Fibroblast of lung (primary cell): ENCODE results near the gene KCNK4. TPM values are rescaled to one million over a fixed set of nuclear protein-coding genes. Genes with fewer than 3 reads are reported as not detected.

Experiments
- DNase-seq, 2 donors: peaks; one replicate each; pipeline versions ENCODE4 v3.0.0 to v3.0.0-alpha.2; 2010; ENCODE audit warnings: low read depth in 2 of 2
- H2AFZ ChIP-seq: 2 replicates; pipeline ENCODE4 v1.5.1; 2012; ENCODE audit warnings: low read length, control low read depth, inconsistent platforms
- H3K27ac ChIP-seq: 2 replicates; pipeline ENCODE4 v1.5.1; 2011; ENCODE audit warnings: low read length, control low read depth; ENCODE audit not compliant: insufficient read depth
- H3K27me3 ChIP-seq: 2 replicates; pipeline ENCODE4 v1.5.1; 2011; ENCODE audit warnings: mild to moderate bottlenecking, low read length; ENCODE audit not compliant: control insufficient read depth, insufficient read depth
- H3K36me3 ChIP-seq: 2 replicates; pipeline ENCODE4 v1.5.1; 2011; ENCODE audit warnings: low read length; ENCODE audit not compliant: control insufficient read depth, insufficient read depth
- H3K4me1 ChIP-seq: 2 replicates; pipeline ENCODE4 v1.5.1; 2011; ENCODE audit warnings: low read length; ENCODE audit not compliant: control insufficient read depth, insufficient read depth; ENCODE audit errors: extremely low read depth
- H3K4me2 ChIP-seq: 2 replicates; pipeline ENCODE4 v1.5.1; 2011; ENCODE audit warnings: low read length, control low read depth; ENCODE audit not compliant: insufficient read depth; ENCODE audit errors: extremely low read depth
- H3K4me3 ChIP-seq, 4 experiments: fragments of 200-600 bp in 1 of 4; sonication (generic) in 1 of 4; replicated peaks in 1 of 4; 2 replicates each; pipeline ENCODE4 v1.5.1; 2011 to 2016; ENCODE audit warnings: low read length in 4 of 4, low read depth in 3 of 4, mild to moderate bottlenecking in 3 of 4, control low read depth in 2 of 4, inconsistent platforms in 1 of 4, mixed read lengths in 1 of 4; ENCODE audit not compliant: insufficient read depth in 1 of 4; ENCODE audit errors: control extremely low read depth in 1 of 4
- H3K79me2 ChIP-seq: 2 replicates; pipeline ENCODE4 v1.5.1; 2012; ENCODE audit warnings: mild to moderate bottlenecking, low read length, inconsistent platforms; ENCODE audit not compliant: control insufficient read depth, insufficient read depth
- H3K9ac ChIP-seq: 2 replicates; pipeline ENCODE4 v1.5.1; 2011; ENCODE audit warnings: mild to moderate bottlenecking, low read length, control low read depth; ENCODE audit not compliant: insufficient read depth
- H3K9me3 ChIP-seq: 2 replicates; pipeline ENCODE4 v1.5.1; 2012; ENCODE audit warnings: low read depth, low read length; ENCODE audit not compliant: control insufficient read depth, insufficient read depth
- H4K20me1 ChIP-seq: 2 replicates; pipeline ENCODE4 v1.5.1; 2011; ENCODE audit warnings: low read length; ENCODE audit not compliant: control insufficient read depth, insufficient read depth; ENCODE audit errors: extremely low read depth
- CTCF ChIP-seq, 2 donors: IDR thresholded peaks in 1 of 2; conservative IDR thresholded peaks in 1 of 2; 1 replicate in 1 of 2; 2 replicates in 1 of 2; pipeline ENCODE4 v1.5.1; 2011 to 2012; ENCODE audit warnings: low read length in 2 of 2, control low read depth in 1 of 2, inconsistent platforms in 1 of 2, low read depth in 1 of 2, mild to moderate bottlenecking in 1 of 2
- EZH2 ChIP-seq: IDR thresholded peaks from 2 replicates; pipeline ENCODE4 v1.5.1; 2012; ENCODE audit warnings: low read length, control low read depth, mild to moderate bottlenecking; ENCODE audit errors: missing control alignments
- polyA minus RNA-seq: library from RNA; depleted of rRNA, polyadenylated mRNA; stranded (reverse); fragments of >200 nt; gene quantifications from 2 replicates; pipeline ENCODE4 v1.2.3, GENCODE V29; 2011; ENCODE audit warnings: low replicate concordance
- polyA plus RNA-seq, 2 donors: library from polyadenylated mRNA; depleted of rRNA in 1 of 2; stranded (reverse) in 1 of 2; unstranded in 1 of 2; fragments of >200 nt; gene quantifications; 2 replicates each; pipeline ENCODE4 v1.2.1, GENCODE V29; 2011 to 2012; ENCODE audit warnings: missing spikeins in 1 of 2
- total RNA-seq: library from RNA; depleted of rRNA; stranded (reverse); fragments of >200 nt; gene quantifications from 2 replicates; pipeline ENCODE4 v1.2.1, GENCODE V29; 2014

Gene KCNK4
- total RNA-seq, result under 0.01 TPM in 1 of 2 replicates, not detected in the other
- polyA plus RNA-seq, result not detected in 2 replicates
- polyA plus RNA-seq (2012), result not detected in 2 replicates
- not detected in 2 replicates for polyA minus RNA-seq

- no peak for DNase-seq
- Histone ChIP-seq H3K27ac (no peak within 1 kb of the TSS), H3K27me3 (peaks cover 45% of the 10 kb centered on the region), H3K4me3 (peak within 1 kb of the TSS in 1 of 4 experiments; percentile 30), H3K36me3 (no peaks in the 10 kb centered on the region), H3K4me1 (peaks cover 2% of the 10 kb centered on the region), H3K9ac (no peak within 1 kb of the TSS), H3K79me2 (no peaks in the 10 kb centered on the region), H2AFZ (no peak within 1 kb of the TSS), H4K20me1 (no peaks in the 10 kb centered on the region), H3K9me3 (no peaks in the 10 kb centered on the region), H3K4me2 (peak within 1 kb of the TSS; percentile 51)
- TF ChIP-seq CTCF (conservative IDR thresholded peaks at IDR 0.05 in 1 of 2, IDR thresholded peaks at IDR 0.05 in 1 of 2; ENCODE audit: low read depth in 1 of 2, low read length in 2 of 2), result no peak
- no peak for TF ChIP-seq EZH2
These were observed at the start of gene KCNK4 for GRCh38 chr11:64291262-64291751. Gene KCNK4 (plus strand): TSS chr11:64291302. CDS start chr11:64293019, 1,717 bp downstream.

GRCh38 chr11:64241491-64242374, 49.4 kb upstream of the KCNK4 start:
- H3K9me3 ChIP-seq, result no peaks in the 10 kb centered on the region
- H3K79me2 ChIP-seq, result peaks cover 38% of the 10 kb centered on the region
- H3K4me3 ChIP-seq, result peak overlapping the region; percentile 68 to 92 (median 84)
- peaks cover 20% of the 10 kb centered on the region for H3K4me1 ChIP-seq
- H3K27me3 ChIP-seq, result no peaks in the 10 kb centered on the region
- TF ChIP-seq CTCF (conservative IDR thresholded peaks at IDR 0.05 in 1 of 2, IDR thresholded peaks at IDR 0.05 in 1 of 2; ENCODE audit: low read depth in 1 of 2, low read length in 2 of 2) (no peak), EZH2 (no peak)
- H3K9ac ChIP-seq, result peak overlapping the region; percentile 78
- H2AFZ ChIP-seq, result no peak overlapping the region
- H3K4me2 ChIP-seq, result peak overlapping the region; percentile 81
- H3K36me3 ChIP-seq, result peaks cover 15% of the 10 kb centered on the region
- peak overlapping the region; percentile 78 for H3K27ac ChIP-seq
- H4K20me1 ChIP-seq, result no peaks in the 10 kb centered on the region
- peak in 1 of 2 donors; percentile 48 for DNase-seq

- Histone ChIP-seq H3K4me1 (peaks cover 23% of the 10 kb centered on the region), H3K9me3 (no peaks in the 10 kb centered on the region), H3K36me3 (peaks cover 7% of the 10 kb centered on the region), H3K79me2 (peaks cover 38% of the 10 kb centered on the region), H3K27me3 (no peaks in the 10 kb centered on the region), H3K9ac (no peak overlapping the region), H3K4me2 (no peak overlapping the region), H4K20me1 (no peaks in the 10 kb centered on the region), H3K27ac (no peak overlapping the region), H3K4me3 (peak overlapping the region in 1 of 4 experiments; percentile 92), H2AFZ (no peak overlapping the region)
- TF ChIP-seq EZH2 (no peak), CTCF (conservative IDR thresholded peaks at IDR 0.05 in 1 of 2, IDR thresholded peaks at IDR 0.05 in 1 of 2; ENCODE audit: low read depth in 1 of 2, low read length in 2 of 2) (no peak)
- DNase-seq, result no peak
These were observed 47.8 kb upstream of the KCNK4 start for GRCh38 chr11:64243236-64243854.
